ENCODE results near the gene SNX21.

The SNX21 gene

GRCh38 chr20:45883100-45883469 is 49.5 kb downstream of the SNX21 start:
- peak in 1 of 5 experiments; percentile 58 for DNase-seq

GRCh38 chr20:45886590-45887345 is 53.2 kb downstream of the SNX21 start:
- DNase-seq: no peak

- no peak for DNase-seq
Observed at GRCh38 chr20:45887346-45887715, 53.7 kb downstream of the SNX21 start, which contains the start of gene SPATA25. TSS of gene SPATA25 (minus strand) at chr20:45887622. CDS start at chr20:45887590, 32 bp downstream.

GRCh38 chr20:45888681-45889080 is 55.1 kb downstream of the SNX21 start:
- DNase-seq: no peak

- no peak for DNase-seq
Observed at GRCh38 chr20:45890077-45890984, 56.7 kb downstream of the SNX21 start.

- DNase-seq: peak; percentile 68 to 89 (median 79)
Observed at GRCh38 chr20:45890985-45891983, 57.7 kb downstream of the SNX21 start, which contains the start of the genes CTSA and NEURL2. TSS of gene CTSA (plus strand) at chr20:45891335. CDS start at chr20:45891569, 234 bp downstream. TSS of gene NEURL2 (minus strand) at chr20:45891208. CDS start at chr20:45890991, 217 bp downstream.

- no peak for DNase-seq
Observed at GRCh38 chr20:45892049-45892825, 58.6 kb downstream of the SNX21 start.
